Smooth muscle cell of bladder (primary cell): Measurements from ENCODE around the gene CELF2. TPM values are rescaled to one million over a fixed set of nuclear protein-coding genes. Genes with fewer than 3 reads are reported as not detected.

Experiments used
- total RNA-seq: library from RNA; depleted of rRNA; stranded (reverse); fragments of >200 nt; gene quantifications from 2 replicates; pipeline ENCODE4 v1.2.3, GENCODE V29; 2014

CELF2 gene
- 4.0 and 6.5 TPM in 2 replicates for total RNA-seq

DNA sequence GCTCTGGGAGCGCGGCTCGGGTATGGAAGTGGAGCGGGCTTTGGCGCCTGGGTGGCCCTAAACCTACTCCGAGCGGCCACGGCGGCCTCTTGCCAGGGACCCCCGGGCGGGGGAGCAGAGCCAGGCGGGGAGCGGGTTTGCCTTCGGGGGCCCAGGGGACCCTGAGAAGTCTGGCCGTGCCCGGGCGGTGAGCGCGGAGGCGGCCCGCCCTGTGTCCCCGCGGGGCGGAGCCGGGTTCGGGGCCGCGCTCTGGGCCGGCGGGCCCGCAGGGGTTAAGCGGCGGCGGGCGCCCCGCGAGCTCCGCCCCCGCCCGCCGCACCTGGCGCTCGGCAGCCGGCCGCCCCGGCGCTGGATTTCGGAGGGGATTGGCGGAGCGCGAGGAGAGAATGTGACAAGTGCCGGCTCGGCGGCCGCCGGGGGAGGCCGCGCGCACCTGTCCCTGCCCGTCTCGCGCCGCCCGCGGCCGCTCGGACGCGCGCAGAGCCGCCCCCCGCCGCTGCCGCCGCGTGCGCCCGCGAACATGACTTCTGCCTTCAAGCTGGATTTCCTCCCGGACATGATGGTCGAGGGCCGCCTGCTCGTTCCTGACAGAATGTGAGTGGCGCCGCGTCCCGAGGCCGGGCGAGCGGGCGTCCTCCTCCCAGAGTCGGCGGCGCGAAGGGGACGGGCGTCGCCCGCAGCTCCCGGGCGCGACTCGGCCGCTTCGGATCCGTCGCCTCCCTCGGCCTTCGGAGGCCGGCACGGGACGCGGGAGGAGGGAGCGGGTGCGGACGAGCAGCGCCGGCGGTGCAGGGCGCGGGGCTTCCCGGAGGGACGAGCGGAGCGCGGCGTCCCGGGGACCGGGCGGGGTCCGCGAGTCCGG is at the start of gene CELF2:
Gene CELF2 (plus strand): TSS at position 303 of the 862 bp plus-strand sequence. CDS start 218 bp downstream, at position 521.

